Activated naive CD8-positive, alpha-beta T cell treated with anti-CD3 and anti-CD28 coated beads, Interleukin-2, amount 10 ng/mL, durations not matched to agents 7 days and 5 days (primary cell): ENCODE results near the gene IGF2R. TPM values are rescaled to one million over a fixed set of nuclear protein-coding genes. Genes with fewer than 3 reads are reported as not detected.
A peak's percentile ranks its signal among the peaks of the same experiment; 100 is the strongest.

ENCODE experiments used
- ATAC-seq: fragments of 150-1000 bp; cut with Tn5 transposase; one replicate; pipeline ENCODE4 v1.10.0; 2021; ENCODE audit warnings: low read depth, moderate library complexity
- POLR2A ChIA-PET: fragments of 350-600 bp; sonication (Branson Sonifier 250); formaldehyde crosslinking; loops from one replicate; lab custom pipeline; 2021; ENCODE audit warnings: antibody characterized with exemption; lab: Charles Lee
- DNase-seq: peaks from one replicate; pipeline ENCODE4 v3.0.0; 2021
- H3K27ac Mint-ChIP-seq: one replicate; pipeline ENCODE4 v1.8.0; 2022; ENCODE audit warnings: mild to moderate bottlenecking, mixed read lengths
- H3K27me3 Mint-ChIP-seq: one replicate; pipeline ENCODE4 v1.8.0; 2022; ENCODE audit warnings: mild to moderate bottlenecking, moderate library complexity, mixed read lengths
- H3K36me3 Mint-ChIP-seq: one replicate; pipeline ENCODE4 v1.8.0; 2021; ENCODE audit warnings: mild to moderate bottlenecking, mixed read lengths
- H3K4me1 Mint-ChIP-seq: one replicate; pipeline ENCODE4 v1.8.0; 2021; ENCODE audit warnings: mixed read lengths
- H3K4me3 Mint-ChIP-seq: one replicate; pipeline ENCODE4 v1.8.0; 2022; ENCODE audit warnings: mild to moderate bottlenecking, moderate library complexity, mixed read lengths
- H3K9me3 Mint-ChIP-seq: one replicate; pipeline ENCODE4 v1.8.0; 2021; ENCODE audit warnings: mixed read lengths
- total RNA-seq, 2 experiments: library from RNA; stranded (reverse); gene quantifications; one replicate each; pipeline ENCODE4 v1.2.3, GENCODE V29; 2021

Gene IGF2R
- total RNA-seq, 2 experiments from 2014 or later = 75.0 to 77.7 TPM

DNA sequence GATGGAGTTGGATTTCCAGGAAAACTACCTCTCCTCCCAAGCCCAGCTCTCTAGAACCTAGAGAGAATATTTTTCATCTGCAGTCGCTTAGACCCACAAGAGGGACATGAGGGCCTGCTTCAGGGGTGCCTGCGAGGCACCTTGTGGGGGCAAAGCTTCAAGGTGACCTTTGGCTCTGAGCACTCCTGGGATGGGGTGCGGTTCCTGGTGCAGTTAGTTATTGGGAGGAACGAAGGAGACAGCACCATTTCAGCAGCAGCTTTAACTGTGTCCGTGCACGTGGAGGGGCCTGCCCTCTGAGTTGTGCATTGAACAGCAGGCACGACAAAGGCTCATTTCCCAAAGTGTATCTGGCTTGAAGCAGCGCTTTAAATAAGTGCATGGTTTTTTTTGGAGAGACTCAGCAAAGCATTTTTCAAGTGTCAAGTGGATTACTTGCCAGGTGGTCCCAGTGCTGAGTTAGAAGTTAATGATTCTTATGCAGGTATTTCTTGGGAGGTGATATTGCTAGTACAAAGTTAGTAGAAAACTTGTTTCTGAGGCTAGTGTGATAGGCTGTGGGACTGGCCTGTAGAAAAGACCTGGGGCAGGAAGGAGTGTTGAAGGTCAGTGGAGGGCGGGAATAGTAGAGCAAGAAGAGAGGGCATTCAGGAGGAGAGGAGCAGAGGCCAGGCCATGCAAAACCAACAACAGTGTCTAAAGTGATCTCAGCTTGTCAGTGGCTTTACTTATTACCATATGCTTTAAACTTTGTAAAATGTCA lies 3.8 kb downstream of the IGF2R start:
- DNase-seq = no peak
- POLR2A ChIA-PET = no interaction called here
- Mint-ChIP-seq H3K36me3 (peaks cover 3% of the 10 kb centered on the region), H3K9me3 (no peaks in the 10 kb centered on the region), H3K4me1 (peaks cover 65% of the 10 kb centered on the region), H3K27me3 (no peaks in the 10 kb centered on the region), H3K27ac (peak overlapping the region; percentile 62), H3K4me3 (peak overlapping the region; percentile 58)
- no peak for ATAC-seq

DNA sequence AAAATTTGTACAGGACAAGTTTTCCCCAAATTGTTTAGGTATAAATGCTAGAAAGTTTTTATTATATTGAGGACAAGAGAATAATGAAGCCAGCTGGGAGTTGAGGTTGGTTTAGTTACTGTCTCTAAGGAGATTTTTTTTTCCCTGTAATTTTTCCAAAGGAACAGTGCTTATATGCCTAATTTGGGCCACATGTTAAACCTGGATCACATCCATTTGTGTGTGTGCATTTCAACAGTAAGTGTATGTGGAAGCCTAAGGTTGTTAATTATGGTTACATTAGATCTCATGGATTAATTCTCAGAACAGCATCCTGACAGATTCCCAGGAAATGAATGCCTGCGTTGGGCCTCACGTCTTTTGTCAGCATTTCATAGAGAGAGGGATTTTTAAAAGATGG lies 4.5 kb downstream of the IGF2R start:
- ATAC-seq (no peak), DNase-seq (no peak)
- H3K9me3 Mint-ChIP-seq = no peaks in the 10 kb centered on the region
- POLR2A ChIA-PET = no interaction called here
- peak overlapping the region; percentile 58 for H3K4me3 Mint-ChIP-seq
- H3K4me1 Mint-ChIP-seq = peaks cover 69% of the 10 kb centered on the region
- peaks cover 3% of the 10 kb centered on the region for H3K36me3 Mint-ChIP-seq
- H3K27me3 Mint-ChIP-seq = no peaks in the 10 kb centered on the region
- peak overlapping the region; percentile 72 for H3K27ac Mint-ChIP-seq

DNA sequence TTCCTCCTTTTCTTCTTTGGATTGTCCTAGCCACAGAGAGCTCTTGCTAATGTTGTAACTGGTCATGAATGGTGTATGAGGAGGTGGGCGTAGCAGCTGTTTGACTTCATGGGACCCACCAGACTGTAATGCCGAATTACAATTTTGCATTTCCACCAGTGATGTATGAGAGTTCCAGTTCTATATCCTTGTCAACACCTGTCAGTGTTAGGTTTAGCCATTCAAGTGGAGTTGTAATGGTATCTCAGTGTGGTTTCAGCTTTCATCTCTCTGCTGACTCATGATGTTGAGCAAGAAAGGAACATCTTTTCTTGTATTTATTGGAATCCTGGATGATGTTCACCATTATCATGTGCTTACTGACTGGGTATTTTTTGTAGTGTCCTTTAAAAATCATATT lies 5.1 kb downstream of the IGF2R start:
- no peaks in the 10 kb centered on the region for H3K27me3 Mint-ChIP-seq
- no peak for ATAC-seq

DNA sequence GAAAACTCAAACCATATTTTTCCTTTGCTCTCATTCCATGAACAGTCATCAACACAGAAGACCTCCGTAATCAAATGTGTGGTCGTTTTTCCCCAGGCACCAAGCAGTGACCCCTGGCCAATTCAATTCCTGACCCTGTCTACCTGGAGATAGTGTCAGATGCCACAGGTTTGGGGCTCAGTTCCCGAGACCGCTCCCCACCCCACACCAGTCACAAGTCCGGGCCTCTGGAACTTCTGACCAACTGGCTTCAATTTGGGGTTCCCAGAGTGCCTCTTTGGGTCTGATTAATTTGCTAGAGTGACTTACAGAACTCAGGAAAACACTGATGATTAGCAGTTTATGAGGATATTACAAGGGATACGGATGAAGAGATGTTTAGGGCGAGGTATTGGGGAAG lies 6.0 kb downstream of the IGF2R start:
- H3K4me1 Mint-ChIP-seq = peaks cover 80% of the 10 kb centered on the region
- DNase-seq (no peak), ATAC-seq (no peak)
- POLR2A ChIA-PET = no interaction called here
- H3K36me3 Mint-ChIP-seq = peaks cover 3% of the 10 kb centered on the region
- H3K27me3 Mint-ChIP-seq = no peaks in the 10 kb centered on the region
- H3K9me3 Mint-ChIP-seq = no peaks in the 10 kb centered on the region
- H3K4me3 Mint-ChIP-seq = no peak overlapping the region
- peak overlapping the region; percentile 72 for H3K27ac Mint-ChIP-seq

More for the DNA sequence above, 5.1 kb downstream of the IGF2R start:
- Mint-ChIP-seq H3K27ac (peak overlapping the region; percentile 72), H3K36me3 (peaks cover 3% of the 10 kb centered on the region), H3K4me3 (peak overlapping the region; percentile 11), H3K9me3 (no peaks in the 10 kb centered on the region), H3K4me1 (peaks cover 74% of the 10 kb centered on the region)
- POLR2A ChIA-PET = no interaction called here
- no peak for DNase-seq

DNA sequence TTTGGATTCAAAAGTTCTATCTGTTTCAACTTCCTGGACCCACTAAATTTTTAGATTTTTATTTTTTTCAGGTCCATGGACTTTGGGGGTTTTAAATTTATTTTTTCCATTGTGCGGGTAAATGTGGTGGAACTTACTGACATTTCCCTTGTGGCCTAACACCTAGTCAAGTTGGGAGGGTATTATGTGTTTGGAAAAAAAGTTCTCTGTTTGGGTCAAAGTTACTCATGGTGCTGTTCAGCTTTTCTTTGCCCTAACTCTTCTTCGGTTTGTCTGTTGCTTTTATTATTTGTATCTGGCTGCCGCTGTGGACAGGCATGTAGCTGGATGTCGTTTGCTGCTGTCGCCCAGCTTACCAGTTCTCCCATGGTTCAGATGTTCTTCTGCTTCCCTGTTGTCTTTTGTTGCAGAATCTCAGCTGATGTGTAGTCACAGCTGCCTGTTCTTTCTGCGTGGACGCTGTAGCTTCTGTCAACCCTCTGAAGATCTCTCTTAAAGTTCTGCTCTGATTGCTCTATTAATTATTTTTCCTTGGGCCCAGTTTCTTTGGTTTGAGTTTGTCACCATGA lies 7.9 kb downstream of the IGF2R start:
- peaks cover 82% of the 10 kb centered on the region for H3K4me1 Mint-ChIP-seq
- ATAC-seq (no peak), DNase-seq (no peak)
- H3K9me3 Mint-ChIP-seq = no peaks in the 10 kb centered on the region
- H3K36me3 Mint-ChIP-seq = peaks cover 2% of the 10 kb centered on the region
- H3K27me3 Mint-ChIP-seq = no peaks in the 10 kb centered on the region
- peak overlapping the region; percentile 66 for H3K4me3 Mint-ChIP-seq
- POLR2A ChIA-PET = interaction anchor here (1.4 kb wide), 1 partner anchor 38 kb away, joined by 4 read pairs; no protein-coding TSS in a partner anchor
- H3K27ac Mint-ChIP-seq = peak overlapping the region; percentile 83

DNA sequence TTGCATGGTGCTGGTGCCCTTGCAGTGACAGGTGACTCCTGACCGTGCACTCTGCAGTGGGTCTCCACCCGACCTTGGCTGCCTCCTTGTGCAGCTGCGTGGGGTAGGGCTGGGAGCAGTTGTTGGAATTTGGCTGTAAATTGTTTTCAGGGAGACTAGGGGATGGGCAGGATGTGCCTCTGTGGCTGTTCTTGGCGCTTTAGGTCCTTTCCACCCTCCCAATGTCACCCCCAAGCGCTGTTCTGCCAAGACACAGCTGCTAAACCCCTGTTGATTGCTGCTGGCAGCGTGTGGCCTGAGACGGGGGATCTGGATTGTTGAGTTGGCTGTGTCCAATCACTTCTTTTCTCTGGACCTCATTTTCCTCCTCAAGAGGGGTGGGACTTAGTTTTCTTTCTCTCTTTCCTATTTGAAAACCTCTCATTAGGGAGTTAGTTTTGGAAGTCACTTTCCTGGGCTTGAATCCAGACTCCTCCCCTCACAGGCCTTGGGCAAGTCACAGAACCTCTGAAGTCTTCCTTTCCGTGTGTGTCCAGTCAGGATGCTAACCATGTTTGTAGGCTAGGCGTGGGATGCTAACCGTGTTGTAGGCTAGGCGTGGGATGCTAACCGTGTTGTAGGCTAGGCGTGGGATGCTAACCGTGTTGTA lies 8.5 kb downstream of the IGF2R start:
- Mint-ChIP-seq H3K4me3 (peak overlapping the region; percentile 66), H3K9me3 (no peaks in the 10 kb centered on the region), H3K27me3 (no peaks in the 10 kb centered on the region), H3K4me1 (peaks cover 84% of the 10 kb centered on the region), H3K36me3 (peaks cover 2% of the 10 kb centered on the region), H3K27ac (peak overlapping the region; percentile 83)
- POLR2A ChIA-PET = interaction anchor here (1.4 to 2.0 kb wide), 2 partner anchors 8 to 37 kb away, joined by 4 to 6 read pairs; partner anchors contain the start of gene IGF2R
- DNase-seq (no peak), ATAC-seq (no peak)

DNA sequence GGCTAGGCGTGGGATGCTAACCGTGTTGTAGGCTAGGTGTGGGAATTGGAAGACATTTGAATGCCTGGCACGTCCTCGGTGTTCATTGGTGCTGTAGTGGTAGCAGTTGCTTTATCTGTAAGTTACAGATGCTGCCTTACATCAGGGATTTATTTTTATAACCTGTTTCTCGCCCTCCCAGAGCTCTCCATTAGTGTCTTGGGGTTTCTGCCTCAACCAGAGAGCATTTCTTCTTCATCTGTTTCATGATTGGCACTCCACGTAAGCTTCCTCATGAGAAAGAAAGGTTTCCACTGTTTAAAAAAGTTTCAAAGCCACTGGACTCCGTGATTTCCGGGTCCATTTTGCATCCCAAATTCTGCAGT lies 9.0 kb downstream of the IGF2R start:
- POLR2A ChIA-PET = interaction anchor here (2.0 kb wide), 1 partner anchor 8 kb away, joined by 6 read pairs; the partner anchor contains the start of gene IGF2R
- Mint-ChIP-seq H3K27me3 (no peaks in the 10 kb centered on the region), H3K36me3 (peaks cover 2% of the 10 kb centered on the region), H3K4me3 (peak overlapping the region; percentile 75), H3K4me1 (peaks cover 83% of the 10 kb centered on the region), H3K27ac (peak overlapping the region; percentile 91), H3K9me3 (no peaks in the 10 kb centered on the region)
- DNase-seq (no peak), ATAC-seq (no peak)

DNA sequence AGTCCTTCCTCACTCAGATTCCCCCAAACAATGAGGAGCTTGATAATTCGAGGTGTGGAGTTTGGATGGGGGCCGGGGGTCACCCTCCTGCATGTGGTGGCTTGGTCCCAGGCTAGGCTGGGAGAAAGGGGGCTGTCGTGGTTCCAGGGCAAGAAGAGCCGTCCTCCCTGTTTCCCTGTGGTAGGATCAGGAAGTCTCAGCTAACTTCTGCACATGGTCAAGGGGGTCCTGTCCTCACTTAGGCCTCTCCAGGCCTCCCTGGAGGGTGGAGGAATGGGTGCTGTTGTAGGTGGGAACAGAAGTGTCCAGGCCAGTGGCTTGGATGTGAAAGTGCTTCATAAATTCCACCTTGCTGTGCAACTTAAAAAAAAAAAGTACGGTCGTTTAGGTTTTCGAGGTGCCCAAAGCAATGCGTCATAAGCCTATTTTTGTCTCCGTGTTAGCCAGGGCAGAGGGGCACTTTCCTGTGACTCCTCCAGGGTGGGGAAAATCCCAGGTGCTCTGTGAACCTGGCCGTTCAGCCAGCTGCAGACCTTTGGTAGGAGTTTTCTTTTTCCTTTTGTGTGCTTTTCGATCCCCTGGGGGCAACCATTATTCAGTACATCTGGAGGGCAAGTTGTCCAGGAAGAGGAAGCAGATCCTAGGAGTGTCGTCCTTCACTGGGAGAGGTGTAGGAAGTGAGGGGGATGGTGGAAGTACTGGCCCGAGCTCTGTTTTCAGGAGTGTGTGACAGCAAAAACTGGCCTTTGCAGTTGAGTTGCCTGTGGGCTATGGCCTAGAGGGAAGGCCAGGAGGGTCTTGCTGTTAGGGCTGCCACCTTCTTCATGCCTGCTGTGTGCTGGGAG lies 9.6 kb downstream of the IGF2R start:
- DNase-seq (no peak), ATAC-seq (no peak)
- Mint-ChIP-seq H3K36me3 (peaks cover 2% of the 10 kb centered on the region), H3K9me3 (no peaks in the 10 kb centered on the region), H3K4me1 (peaks cover 83% of the 10 kb centered on the region), H3K27ac (peak overlapping the region; percentile 91), H3K4me3 (peak overlapping the region; percentile 75), H3K27me3 (no peaks in the 10 kb centered on the region)
- POLR2A ChIA-PET = interaction anchor here (2.0 to 6.4 kb wide), 2 partner anchors 9 to 37 kb away, joined by 6 to 48 read pairs; partner anchors contain the start of gene IGF2R

DNA sequence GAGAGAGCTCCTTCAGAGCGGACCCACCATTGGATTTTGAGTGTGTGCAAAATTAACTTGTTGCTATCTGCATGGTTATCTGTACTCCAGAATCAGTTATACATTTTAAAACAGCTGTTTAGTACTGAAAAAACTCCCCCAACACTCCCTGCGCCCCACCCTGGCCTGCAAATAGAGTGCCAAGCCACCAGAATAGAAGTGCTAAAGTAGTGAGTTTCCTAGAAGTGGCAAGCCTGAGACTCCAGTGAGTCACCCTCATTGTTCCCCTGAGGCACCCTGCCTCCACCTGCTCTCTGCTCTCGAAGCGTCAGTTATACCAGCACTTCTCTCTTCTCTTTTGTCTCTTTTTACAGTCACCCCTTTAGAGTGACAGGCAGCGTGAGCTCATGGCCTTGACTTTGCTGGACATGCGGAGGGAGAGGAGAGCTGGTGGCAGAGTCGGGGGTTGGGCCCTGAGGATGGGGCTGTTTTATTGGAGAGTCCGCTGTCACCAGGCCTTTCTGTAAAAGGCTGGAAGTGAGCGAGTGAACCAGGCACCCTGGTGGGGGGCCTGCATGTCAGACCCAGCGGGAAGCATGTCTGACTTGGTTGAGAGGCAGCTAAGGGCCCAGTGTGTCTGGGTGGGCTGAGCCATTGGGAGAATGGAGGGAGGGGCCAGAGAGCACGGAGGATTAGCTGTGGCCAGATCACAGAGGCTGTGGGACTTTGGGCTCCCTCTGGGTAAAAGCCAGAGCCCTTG lies 10.4 kb downstream of the IGF2R start:
- Mint-ChIP-seq H3K36me3 (peaks cover 2% of the 10 kb centered on the region), H3K27me3 (no peaks in the 10 kb centered on the region), H3K4me3 (peak overlapping the region; percentile 75), H3K4me1 (peaks cover 80% of the 10 kb centered on the region), H3K9me3 (no peaks in the 10 kb centered on the region), H3K27ac (peak overlapping the region; percentile 91)
- POLR2A ChIA-PET = interaction anchor here (0.9 to 6.4 kb wide), 3 partner anchors 10 to 190 kb away, joined by 4 to 48 read pairs (median 6); partner anchors contain the start of genes IGF2R and TCP1
- ATAC-seq (peak; percentile 85), DNase-seq (peak; percentile 54)

DNA sequence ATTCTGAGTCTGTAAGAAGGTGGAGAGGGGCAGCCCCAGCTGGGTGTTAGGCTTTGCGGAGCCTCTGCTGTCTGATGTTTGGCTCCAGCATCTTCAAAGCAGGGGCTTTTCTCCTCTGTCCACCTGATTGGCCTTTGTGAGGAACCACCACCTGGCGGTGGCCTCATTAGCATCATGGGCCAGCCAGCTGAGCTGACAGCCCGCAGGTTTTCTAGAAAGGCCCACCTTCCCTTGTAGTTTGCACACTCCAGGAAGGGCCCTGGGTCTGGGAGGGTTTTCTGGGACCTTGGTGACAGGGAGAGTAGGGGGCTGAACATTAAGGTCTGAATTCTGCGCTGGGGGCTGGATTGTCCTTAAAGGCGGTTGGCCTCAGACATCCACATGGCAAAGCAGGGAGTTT lies 11.6 kb downstream of the IGF2R start:
- POLR2A ChIA-PET = interaction anchor here (3.0 to 6.4 kb wide), 2 partner anchors 10 to 35 kb away, joined by 17 to 48 read pairs; partner anchors contain the start of gene IGF2R
- DNase-seq (no peak), ATAC-seq (no peak)
- Mint-ChIP-seq H3K4me1 (peaks cover 76% of the 10 kb centered on the region), H3K27me3 (no peaks in the 10 kb centered on the region), H3K9me3 (no peaks in the 10 kb centered on the region), H3K36me3 (peaks cover 2% of the 10 kb centered on the region), H3K27ac (peak overlapping the region; percentile 91), H3K4me3 (peak overlapping the region; percentile 67)

DNA sequence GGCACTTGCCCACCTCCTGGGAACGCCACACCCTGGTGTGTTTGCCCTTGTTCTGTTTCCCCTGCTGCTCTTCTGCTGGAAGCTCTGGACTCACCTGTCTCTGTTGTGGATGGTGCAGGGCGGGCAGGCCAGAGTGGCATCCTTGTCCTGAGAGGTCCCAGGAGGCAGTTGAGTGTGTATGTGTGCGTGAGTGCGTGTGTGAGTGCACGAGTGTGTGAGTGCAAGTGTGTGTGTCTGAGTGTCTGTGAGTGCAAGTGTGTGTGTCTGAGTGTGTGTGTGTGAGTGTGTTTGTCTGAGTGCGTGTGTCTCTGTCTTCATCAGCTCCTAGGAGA lies 12.2 kb downstream of the IGF2R start:
- Mint-ChIP-seq H3K27ac (peak overlapping the region; percentile 91), H3K9me3 (no peaks in the 10 kb centered on the region)

More for the DNA sequence above, 12.2 kb downstream of the IGF2R start:
- POLR2A ChIA-PET = interaction anchor here (1.4 to 6.4 kb wide), 3 partner anchors 11 to 254 kb away, joined by 3 to 48 read pairs (median 17); partner anchors contain the start of gene IGF2R
- no peak for DNase-seq
- Mint-ChIP-seq H3K4me3 (peak overlapping the region; percentile 67), H3K4me1 (peaks cover 75% of the 10 kb centered on the region), H3K27me3 (no peaks in the 10 kb centered on the region), H3K36me3 (peaks cover 2% of the 10 kb centered on the region)
- ATAC-seq = no peak
